ENCODE measurements around the gene SMNDC1.
A peak's percentile ranks its signal among the peaks of the same experiment; 100 is the strongest.
"Not testable (repeated sequence)": the region's sequence is repeated elsewhere in the genome, so short reads cannot be mapped to it uniquely, and the experiment has no call there.

The SMNDC1 gene

DNA sequence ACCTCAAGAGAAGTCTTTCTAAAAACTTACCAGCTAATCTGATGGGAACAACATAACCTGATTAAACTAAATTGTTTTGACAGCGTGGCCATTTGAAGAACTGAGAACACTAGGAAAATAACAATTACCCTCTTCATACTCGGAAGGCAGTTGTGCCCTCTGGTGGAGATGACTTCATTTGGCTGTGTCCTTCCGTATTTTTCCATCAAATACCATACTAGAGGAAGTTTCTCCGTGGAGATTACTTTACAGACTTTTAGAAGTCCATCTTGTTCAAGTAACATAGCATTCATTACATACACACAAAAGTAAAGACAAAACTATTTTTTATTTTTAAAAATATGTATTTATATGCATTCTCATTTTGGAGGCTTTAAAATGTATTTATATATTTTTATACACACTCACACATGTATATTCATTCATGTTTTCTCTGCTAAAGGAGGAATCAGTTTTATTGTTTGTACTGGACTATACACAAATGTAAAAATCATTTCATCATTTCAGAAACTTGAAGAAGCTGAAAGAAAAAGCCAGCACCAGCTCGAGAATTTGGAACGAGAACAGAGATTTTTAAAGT is 25.2 kb downstream of the SMNDC1 start:
- peak; percentile 60 for DNase-seq

- no peak for DNase-seq
Measured at GRCh38 chr10:110278562-110279406, 25.9 kb downstream of the SMNDC1 start.

GRCh38 chr10:110277591-110277990 is 27.1 kb downstream of the SMNDC1 start:
- DNase-seq = no peak

DNA sequence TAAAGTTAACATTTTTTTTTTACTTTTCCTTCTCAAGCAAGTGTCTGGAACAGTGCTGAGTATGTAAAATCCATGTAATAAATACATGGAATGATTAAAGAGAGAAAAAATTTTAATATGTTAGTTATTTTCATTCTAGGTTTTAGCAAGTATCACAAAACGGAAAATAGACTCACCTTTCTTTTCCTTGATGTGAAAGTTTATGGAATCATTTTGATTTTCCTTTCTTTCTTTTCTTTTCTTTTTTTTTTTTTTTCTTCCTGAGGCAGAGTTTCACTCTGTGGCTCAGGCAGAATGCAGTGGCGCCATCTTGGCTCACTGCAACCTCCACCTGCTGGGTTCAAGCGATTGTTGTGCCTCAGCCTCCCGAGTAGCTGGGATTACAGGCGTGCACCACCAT is 28.1 kb downstream of the SMNDC1 start:
- no peak for DNase-seq

DNA sequence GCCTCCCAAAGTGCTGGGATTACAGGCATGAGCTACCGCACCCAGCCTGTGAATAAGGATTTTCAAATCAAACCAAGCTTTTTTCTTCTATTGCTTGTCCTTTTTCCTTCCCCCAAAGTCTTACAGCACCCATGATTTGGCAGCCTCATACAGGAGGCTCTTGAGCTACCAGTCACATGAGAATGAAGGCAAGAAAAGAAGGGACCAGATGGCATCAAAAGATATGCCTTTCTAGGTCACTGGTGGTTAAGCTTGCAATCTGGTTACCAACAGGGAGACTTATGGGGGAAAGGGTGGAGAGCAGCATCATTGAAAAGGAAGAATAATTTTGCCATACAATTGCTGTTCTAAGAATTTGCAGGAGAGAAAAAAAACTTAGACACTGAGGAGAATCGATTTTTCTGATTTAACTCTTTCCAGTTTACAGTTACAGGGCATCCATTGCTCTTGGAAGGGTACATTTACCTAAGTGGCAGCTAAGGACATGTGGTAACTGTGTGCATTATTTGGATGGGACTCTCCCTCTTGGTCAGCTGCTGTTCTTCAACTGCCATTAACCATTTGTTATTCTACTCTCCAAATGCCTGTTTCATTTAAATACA is 29.5 kb downstream of the SMNDC1 start:
- no peak for DNase-seq

GRCh38 chr10:110274647-110275046 is 30.1 kb downstream of the SMNDC1 start:
- DNase-seq = no peak

- no peak for DNase-seq
Measured at GRCh38 chr10:110274072-110274627, 30.6 kb downstream of the SMNDC1 start.

GRCh38 chr10:110273474-110273873 is 31.2 kb downstream of the SMNDC1 start:
- DNase-seq = peak; percentile 85

DNA sequence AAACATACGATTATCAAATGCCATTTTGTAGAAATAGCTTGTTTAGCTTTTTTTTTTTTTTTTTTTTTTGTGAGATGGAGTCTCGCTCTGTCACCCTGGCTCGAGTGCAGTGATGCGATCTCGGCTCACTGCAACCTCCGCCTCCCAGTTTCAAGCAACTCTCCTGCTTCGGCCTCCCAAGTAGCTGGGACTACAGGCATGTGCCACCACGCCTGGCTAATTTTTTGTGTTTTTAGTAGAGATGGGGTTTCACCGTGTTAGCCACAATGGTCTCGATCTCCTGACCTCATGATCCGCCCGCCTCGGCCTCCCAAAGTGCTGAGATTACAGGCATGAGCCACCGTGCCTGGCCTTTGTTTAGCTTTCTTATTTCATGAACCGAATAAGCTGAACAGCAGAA is 31.7 kb downstream of the SMNDC1 start:
- not testable (repeated sequence) for DNase-seq

- no peak for DNase-seq
Measured at GRCh38 chr10:110269374-110270318, 35.1 kb downstream of the SMNDC1 start.

DNA sequence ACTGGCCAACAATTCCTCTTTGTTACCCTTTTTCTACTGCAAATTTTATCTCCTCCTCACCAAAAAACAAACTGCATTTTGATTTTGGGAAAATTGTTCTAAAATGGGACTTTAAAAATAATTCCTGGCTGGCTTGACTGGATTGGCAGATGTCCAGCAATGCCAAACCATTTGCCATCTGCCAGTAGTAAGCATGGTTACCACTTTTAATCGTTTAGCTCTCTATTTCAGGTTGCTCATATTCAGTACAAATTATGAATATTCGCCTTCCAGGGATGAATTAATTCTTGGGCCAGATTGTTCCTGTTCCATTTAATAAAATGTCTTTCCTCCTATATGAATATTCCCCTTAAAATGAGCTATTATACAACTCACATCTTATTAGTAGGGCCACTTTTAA is 35.7 kb downstream of the SMNDC1 start:
- DNase-seq = no peak

DNA sequence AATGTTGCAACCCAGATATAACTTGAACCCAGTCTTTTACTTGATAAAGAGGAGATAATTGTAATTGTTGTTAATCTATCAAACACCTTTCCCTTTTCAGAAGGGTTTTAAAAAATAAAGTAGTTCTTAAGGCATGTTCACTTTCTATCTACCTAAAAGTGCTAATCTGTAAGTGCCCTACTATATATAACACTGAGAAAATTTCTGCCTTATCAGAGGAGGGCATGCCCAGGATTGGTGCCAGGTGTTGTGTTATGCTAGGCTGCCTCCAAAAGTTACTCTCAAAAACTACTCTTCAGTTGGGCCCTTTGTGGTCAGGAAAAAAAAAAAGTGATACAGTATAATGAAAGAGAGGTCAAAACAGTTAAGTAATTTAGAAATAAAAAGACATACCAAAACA is 36.3 kb downstream of the SMNDC1 start:
- no peak for DNase-seq

GRCh38 chr10:110267276-110267675 is 37.4 kb downstream of the SMNDC1 start:
- no peak for DNase-seq

DNA sequence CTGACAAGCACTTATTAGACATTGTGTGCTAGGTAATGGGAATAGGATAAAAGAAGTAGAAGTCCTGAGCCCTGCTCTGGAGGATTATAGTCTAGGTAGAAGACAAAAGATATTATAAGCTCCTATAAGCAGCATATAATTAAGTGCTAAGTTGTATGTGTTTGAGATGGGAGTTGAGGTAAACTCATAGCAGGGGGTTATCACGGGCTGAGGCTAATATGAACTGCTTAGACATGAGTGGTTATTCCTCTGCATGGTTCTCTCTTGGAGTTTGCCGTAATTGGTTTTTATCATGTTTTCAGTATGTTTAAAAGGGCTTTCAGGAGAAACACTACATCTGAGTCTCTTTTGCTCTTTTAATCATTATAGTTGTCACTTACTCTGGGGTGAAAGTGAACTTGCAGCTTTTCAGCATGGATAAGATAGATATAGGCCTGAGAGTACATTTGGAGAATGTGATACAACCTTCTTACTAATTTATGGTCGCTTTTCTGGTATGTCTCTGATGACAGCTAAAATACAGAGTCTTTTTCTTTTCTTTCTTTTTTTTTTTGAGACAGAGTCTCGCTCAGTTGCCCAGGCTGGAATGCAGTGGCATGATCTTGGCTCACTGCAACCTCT is 39.0 kb downstream of the SMNDC1 start:
- DNase-seq = no peak

GRCh38 chr10:110263164-110263563 is 41.6 kb downstream of the SMNDC1 start:
- no peak for DNase-seq

GRCh38 chr10:110260746-110261477 is 43.8 kb downstream of the SMNDC1 start:
- DNase-seq = peak; percentile 1

- no peak for DNase-seq
Measured at GRCh38 chr10:110259317-110259716, 45.4 kb downstream of the SMNDC1 start.

- no peak for DNase-seq
Measured at GRCh38 chr10:110258542-110258941, 46.2 kb downstream of the SMNDC1 start.

- DNase-seq = no peak
Measured at GRCh38 chr10:110254467-110254866, 50.3 kb downstream of the SMNDC1 start.

GRCh38 chr10:110252151-110252550 is 52.6 kb downstream of the SMNDC1 start:
- DNase-seq = no peak

- DNase-seq = not testable (repeated sequence)
Measured at GRCh38 chr10:110251392-110251791, 53.3 kb downstream of the SMNDC1 start.
